Measurements from ENCODE around the gene ZNF385D. TPM values are rescaled to one million over a fixed set of nuclear protein-coding genes. Genes with fewer than 3 reads are reported as not detected.

The ZNF385D gene
- total and polyA plus RNA-seq, 4 donors, result 0.08 to 0.50 (median 0.09) TPM

DNA sequence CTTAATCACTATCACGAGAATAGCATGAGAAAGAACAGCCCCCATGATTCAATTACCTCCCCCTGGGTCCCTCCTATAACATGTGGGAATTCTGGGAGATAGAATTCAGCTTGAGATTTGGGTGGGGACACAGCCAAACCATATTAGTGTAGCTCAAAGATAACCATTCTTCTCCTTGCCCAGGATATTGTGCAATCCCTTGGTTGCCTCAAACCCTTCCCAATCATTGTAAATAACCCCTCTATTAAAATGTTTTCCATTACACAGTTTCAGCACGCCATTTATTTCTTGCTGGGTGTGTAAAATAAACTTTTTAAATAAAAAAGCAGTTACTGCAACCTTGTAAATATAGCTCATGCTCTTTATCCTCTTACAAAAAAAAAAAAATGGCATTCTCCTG is 47.7 kb downstream of the ZNF385D start:
- Histone ChIP-seq H3K27me3 (ENCODE audit: control insufficient read depth in 4 of 4, insufficient read depth in 4 of 4, low read length in 3 of 4) (no peaks in the 10 kb centered on the region), H3K27ac (ENCODE audit: low read depth in 1 of 2, low read length in 2 of 2) (no peak overlapping the region), H3K4me3 (ENCODE audit: low read depth in 1 of 3, low read length in 3 of 3) (no peak overlapping the region), H3K9ac (ENCODE audit: low read depth in 1 of 2, low read length in 2 of 2) (no peak overlapping the region), H3K4me1 (ENCODE audit: control insufficient read depth in 4 of 4, insufficient read depth in 4 of 4, low read length in 3 of 4) (peaks cover 0 to 12% (median 1%) of the 10 kb centered on the region in 4 donors), H3K36me3 (ENCODE audit: control insufficient read depth in 4 of 4, insufficient read depth in 3 of 4, low read depth in 1 of 4, low read length in 3 of 4) (no peaks in the 10 kb centered on the region), H3K9me3 (ENCODE audit: control insufficient read depth in 4 of 4, low read length in 3 of 4) (no peaks in the 10 kb centered on the region)
- 70% methylated on average over 2 of the region's 2 CpGs for WGBS
- DNase-seq (ENCODE audit: low spot score), result no peak
- TF ChIP-seq, protein P1, sequence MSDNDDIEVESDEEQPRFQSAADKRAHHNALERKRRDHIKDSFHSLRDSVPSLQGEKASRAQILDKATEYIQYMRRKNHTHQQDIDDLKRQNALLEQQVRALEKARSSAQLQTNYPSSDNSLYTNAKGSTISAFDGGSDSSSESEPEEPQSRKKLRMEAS (IDR thresholded peaks at IDR 0.05), result no peak
- TF ChIP-seq EGR1 (IDR thresholded peaks at IDR 0.05; ENCODE audit: low read depth in 2 of 2) (no peak), GABPA (IDR thresholded peaks at IDR 0.05 in 1 of 2, conservative IDR thresholded peaks at IDR 0.05 in 1 of 2) (no peak)
- TF ChIP-seq, protein P2, sequence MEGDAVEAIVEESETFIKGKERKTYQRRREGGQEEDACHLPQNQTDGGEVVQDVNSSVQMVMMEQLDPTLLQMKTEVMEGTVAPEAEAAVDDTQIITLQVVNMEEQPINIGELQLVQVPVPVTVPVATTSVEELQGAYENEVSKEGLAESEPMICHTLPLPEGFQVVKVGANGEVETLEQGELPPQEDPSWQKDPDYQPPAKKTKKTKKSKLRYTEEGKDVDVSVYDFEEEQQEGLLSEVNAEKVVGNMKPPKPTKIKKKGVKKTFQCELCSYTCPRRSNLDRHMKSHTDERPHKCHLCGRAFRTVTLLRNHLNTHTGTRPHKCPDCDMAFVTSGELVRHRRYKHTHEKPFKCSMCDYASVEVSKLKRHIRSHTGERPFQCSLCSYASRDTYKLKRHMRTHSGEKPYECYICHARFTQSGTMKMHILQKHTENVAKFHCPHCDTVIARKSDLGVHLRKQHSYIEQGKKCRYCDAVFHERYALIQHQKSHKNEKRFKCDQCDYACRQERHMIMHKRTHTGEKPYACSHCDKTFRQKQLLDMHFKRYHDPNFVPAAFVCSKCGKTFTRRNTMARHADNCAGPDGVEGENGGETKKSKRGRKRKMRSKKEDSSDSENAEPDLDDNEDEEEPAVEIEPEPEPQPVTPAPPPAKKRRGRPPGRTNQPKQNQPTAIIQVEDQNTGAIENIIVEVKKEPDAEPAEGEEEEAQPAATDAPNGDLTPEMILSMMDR (IDR thresholded peaks at IDR 0.05; ENCODE audit: low read depth, low read length, missing input control), result no peak

DNA sequence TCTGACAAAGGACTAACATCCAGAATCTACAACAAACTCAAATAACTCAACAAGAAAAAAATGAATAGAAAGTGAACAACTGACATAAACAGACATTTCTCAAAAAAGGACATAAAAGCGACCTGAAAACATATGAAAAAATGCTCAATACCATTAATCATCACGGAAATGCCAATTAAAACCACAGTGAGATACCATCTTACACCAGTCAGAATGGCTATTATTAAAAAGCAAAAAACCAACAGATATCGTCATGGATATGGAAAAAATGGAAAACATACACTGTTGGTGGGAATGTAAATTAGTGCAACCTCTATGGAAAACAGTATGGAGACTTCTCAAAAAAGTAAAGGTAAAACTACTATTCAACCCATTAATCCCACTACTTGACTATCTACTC is 53.3 kb downstream of the ZNF385D start:
- TF ChIP-seq YY1 (IDR thresholded peaks at IDR 0.05), result no peak
- TF ChIP-seq, protein P3, sequence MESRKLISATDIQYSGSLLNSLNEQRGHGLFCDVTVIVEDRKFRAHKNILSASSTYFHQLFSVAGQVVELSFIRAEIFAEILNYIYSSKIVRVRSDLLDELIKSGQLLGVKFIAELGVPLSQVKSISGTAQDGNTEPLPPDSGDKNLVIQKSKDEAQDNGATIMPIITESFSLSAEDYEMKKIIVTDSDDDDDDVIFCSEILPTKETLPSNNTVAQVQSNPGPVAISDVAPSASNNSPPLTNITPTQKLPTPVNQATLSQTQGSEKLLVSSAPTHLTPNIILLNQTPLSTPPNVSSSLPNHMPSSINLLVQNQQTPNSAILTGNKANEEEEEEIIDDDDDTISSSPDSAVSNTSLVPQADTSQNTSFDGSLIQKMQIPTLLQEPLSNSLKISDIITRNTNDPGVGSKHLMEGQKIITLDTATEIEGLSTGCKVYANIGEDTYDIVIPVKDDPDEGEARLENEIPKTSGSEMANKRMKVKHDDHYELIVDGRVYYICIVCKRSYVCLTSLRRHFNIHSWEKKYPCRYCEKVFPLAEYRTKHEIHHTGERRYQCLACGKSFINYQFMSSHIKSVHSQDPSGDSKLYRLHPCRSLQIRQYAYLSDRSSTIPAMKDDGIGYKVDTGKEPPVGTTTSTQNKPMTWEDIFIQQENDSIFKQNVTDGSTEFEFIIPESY (IDR thresholded peaks at IDR 0.05), result no peak
- no peak for TF ChIP-seq NR2F2 (IDR thresholded peaks at IDR 0.05)
- no peak for TF ChIP-seq FOXA2 (IDR thresholded peaks at IDR 0.05)
- no peak for TF ChIP-seq RAD21 (IDR thresholded peaks at IDR 0.05)
- no peak for TF ChIP-seq EGR1 (IDR thresholded peaks at IDR 0.05; ENCODE audit: low read depth in 2 of 2)
- TF ChIP-seq JUND (IDR thresholded peaks at IDR 0.05), result no peak
- TF ChIP-seq RXRA (IDR thresholded peaks at IDR 0.05), result no peak
- TF ChIP-seq SP1 (IDR thresholded peaks at IDR 0.05), result no peak

DNA sequence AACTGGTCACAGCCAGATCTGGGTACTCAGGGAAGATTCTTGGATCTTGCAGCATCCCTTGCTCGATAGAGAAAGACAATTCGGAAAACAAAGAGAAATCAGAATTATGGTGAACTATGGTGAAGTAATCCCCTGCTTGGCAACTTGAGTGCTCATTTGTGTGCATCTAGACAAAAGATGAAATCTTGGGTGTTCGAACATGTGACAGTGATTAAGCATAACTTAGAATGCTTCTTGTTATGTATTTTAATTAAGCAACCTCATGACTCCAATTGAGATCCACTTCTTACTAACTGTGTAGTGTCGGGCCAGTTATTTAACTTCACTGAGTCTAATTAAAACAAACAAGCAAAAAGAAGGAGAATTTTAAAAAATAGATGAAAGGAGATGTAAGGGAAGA is 56.5 kb downstream of the ZNF385D start:
- Histone ChIP-seq H3K4me3 (ENCODE audit: low read depth in 1 of 3, low read length in 3 of 3) (no peak overlapping the region), H3K4me1 (ENCODE audit: control insufficient read depth in 4 of 4, insufficient read depth in 4 of 4, low read length in 3 of 4) (no peaks in the 10 kb centered on the region), H3K9ac (ENCODE audit: low read depth in 1 of 2, low read length in 2 of 2) (no peak overlapping the region), H3K27me3 (ENCODE audit: control insufficient read depth in 4 of 4, insufficient read depth in 4 of 4, low read length in 3 of 4) (no peaks in the 10 kb centered on the region), H3K36me3 (ENCODE audit: control insufficient read depth in 4 of 4, insufficient read depth in 3 of 4, low read depth in 1 of 4, low read length in 3 of 4) (no peaks in the 10 kb centered on the region), H3K27ac (ENCODE audit: low read depth in 1 of 2, low read length in 2 of 2) (no peak overlapping the region), H3K9me3 (ENCODE audit: control insufficient read depth in 4 of 4, low read length in 3 of 4) (no peaks in the 10 kb centered on the region)
- DNase-seq (ENCODE audit: low spot score), result no peak
- WGBS, result 74% methylated on average over 4 of the region's 4 CpGs
- TF ChIP-seq EGR1 (IDR thresholded peaks at IDR 0.05; ENCODE audit: low read depth in 2 of 2) (no peak), SP1 (IDR thresholded peaks at IDR 0.05) (no peak), TAF1 (conservative IDR thresholded peaks at IDR 0.05) (no peak), RXRA (IDR thresholded peaks at IDR 0.05) (no peak), GABPA (IDR thresholded peaks at IDR 0.05 in 1 of 2, conservative IDR thresholded peaks at IDR 0.05 in 1 of 2) (no peak), HNF4A (conservative IDR thresholded peaks at IDR 0.05) (no peak), HNF4G (IDR thresholded peaks at IDR 0.05) (no peak)
- TF ChIP-seq, protein P1 (IDR thresholded peaks at IDR 0.05), result no peak
- TF ChIP-seq, protein P3 (IDR thresholded peaks at IDR 0.05), result no peak
- TF ChIP-seq, protein P2 (IDR thresholded peaks at IDR 0.05; ENCODE audit: low read depth, low read length, missing input control), result no peak

More for the DNA sequence above, 53.3 kb downstream of the ZNF385D start:
- H3K4me1 ChIP-seq (ENCODE audit: control insufficient read depth in 4 of 4, insufficient read depth in 4 of 4, low read length in 3 of 4), result no peaks in the 10 kb centered on the region
- H3K9ac ChIP-seq (ENCODE audit: low read depth in 1 of 2, low read length in 2 of 2), result no peak overlapping the region
- WGBS, result 63% methylated on average over 3 of the region's 3 CpGs
- no peaks in the 10 kb centered on the region for H3K9me3 ChIP-seq (ENCODE audit: control insufficient read depth in 4 of 4, low read length in 3 of 4)
- DNase-seq (ENCODE audit: low spot score), result no peak
- no peak overlapping the region for H3K4me3 ChIP-seq (ENCODE audit: low read depth in 1 of 3, low read length in 3 of 3)
- H3K36me3 ChIP-seq (ENCODE audit: control insufficient read depth in 4 of 4, insufficient read depth in 3 of 4, low read depth in 1 of 4, low read length in 3 of 4), result no peaks in the 10 kb centered on the region
- H3K27me3 ChIP-seq (ENCODE audit: control insufficient read depth in 4 of 4, insufficient read depth in 4 of 4, low read length in 3 of 4), result no peaks in the 10 kb centered on the region
- H3K27ac ChIP-seq (ENCODE audit: low read depth in 1 of 2, low read length in 2 of 2), result no peak overlapping the region

Measured in liver (tissue), 9 donors.